HG02678 (cell line): Measurements from ENCODE around the gene NAA25.
"Not testable (repeated sequence)": the region's sequence is repeated elsewhere in the genome, so short reads cannot be mapped to it uniquely, and the experiment has no call there.

Experiments
- ATAC-seq: cut with Tn5 transposase; IDR thresholded peaks from one replicate; pipeline ENCODE4 v1.9.1; 2021; ENCODE audit warnings: mild to moderate bottlenecking, moderate library complexity; ENCODE audit not compliant: unreplicated experiment

NAA25 gene

GRCh38 chr12:112117685-112118084 lies 9.1 kb upstream of the NAA25 start:
- ATAC-seq = no peak

GRCh38 chr12:112116232-112117060 lies 7.9 kb upstream of the NAA25 start:
- ATAC-seq = no peak

GRCh38 chr12:112115259-112116045 lies 6.9 kb upstream of the NAA25 start:
- ATAC-seq = no peak

GRCh38 chr12:112112409-112113133 lies 4.0 kb upstream of the NAA25 start:
- no peak for ATAC-seq

GRCh38 chr12:112111931-112112330 lies 3.3 kb upstream of the NAA25 start:
- no peak for ATAC-seq

- ATAC-seq = not testable (repeated sequence)
Observed at GRCh38 chr12:112110787-112111662, 2.4 kb upstream of the NAA25 start.

GRCh38 chr12:112107306-112108201 lies 1.0 kb downstream of the NAA25 start:
- no peak for ATAC-seq

DNA sequence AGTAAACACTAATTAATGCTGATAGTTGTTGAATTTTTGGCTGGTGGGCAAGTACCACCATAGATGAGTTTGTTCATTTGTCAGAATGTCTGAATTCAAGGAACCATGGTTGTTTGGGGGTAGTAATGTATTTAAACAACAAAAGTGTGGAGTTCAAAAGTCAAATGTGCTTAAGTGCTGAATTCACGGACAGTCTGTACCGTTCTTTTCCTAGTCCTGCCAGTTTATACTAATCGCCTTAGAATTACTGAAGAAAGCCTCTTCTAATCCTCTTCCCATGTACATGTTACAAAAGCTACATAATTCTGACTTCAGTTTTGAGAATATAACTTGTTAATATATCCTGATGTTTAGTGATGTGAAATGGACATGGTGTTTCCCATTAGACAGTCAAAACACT lies 2.7 kb downstream of the NAA25 start:
- no peak for ATAC-seq

DNA sequence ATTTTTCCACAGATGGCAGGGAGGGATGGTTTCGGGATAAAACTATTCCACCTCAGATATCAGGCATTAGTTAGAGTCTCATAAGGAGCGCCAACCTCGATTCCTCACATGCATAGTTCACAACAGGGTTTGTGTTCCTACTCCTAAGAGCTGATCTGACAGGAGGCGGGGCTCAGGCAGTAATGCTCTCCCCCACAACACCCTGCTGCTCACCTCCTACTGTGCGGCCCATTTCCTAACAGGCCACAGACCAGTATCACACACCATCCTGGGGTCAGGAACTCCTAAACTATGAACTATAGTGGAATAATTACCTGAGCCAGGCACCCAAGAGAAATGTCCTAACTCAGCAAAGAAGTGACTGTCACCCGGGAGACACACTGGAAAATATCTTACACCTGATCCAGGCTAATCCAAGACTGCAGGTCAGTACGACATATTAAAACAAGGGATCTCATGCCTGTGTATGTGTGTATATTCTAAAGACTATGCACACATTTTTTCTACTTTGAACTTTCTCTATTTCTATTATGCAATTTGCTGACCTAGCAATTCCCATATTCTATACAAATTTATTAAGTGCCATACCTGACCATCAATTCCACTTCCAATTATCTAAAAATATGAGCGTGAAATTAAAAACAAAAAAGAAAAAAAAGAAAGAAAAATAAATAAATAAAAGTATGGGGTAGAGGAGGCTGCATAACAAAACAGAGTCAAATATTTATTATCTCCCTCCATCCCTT lies 4.7 kb downstream of the NAA25 start:
- no peak for ATAC-seq

GRCh38 chr12:112102746-112103145 lies 5.8 kb downstream of the NAA25 start:
- not testable (repeated sequence) for ATAC-seq

GRCh38 chr12:112102127-112102526 lies 6.5 kb downstream of the NAA25 start:
- no peak for ATAC-seq

GRCh38 chr12:112100500-112100899 lies 8.1 kb downstream of the NAA25 start:
- ATAC-seq = not testable (repeated sequence)

DNA sequence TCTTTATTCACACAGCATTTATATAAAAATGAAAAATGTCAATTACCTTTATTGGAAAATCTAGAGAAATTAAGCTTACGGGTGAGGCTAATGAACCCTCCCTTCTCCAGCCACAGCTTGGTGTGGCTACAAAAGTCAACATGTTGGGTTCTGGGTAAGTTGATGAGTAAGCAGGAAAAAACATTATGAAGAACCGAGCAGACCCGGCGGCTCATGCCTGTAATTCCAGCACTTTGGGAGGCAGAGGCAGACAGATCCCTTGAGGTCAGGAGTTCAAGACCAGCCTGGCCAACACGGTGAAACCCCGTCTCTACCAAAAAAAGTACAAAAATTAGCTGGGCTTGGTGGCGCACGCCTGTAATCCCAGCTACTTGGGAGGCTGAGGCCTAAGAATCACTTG lies 10.9 kb downstream of the NAA25 start:
- ATAC-seq = no peak

- ATAC-seq = no peak
Observed at GRCh38 chr12:112096667-112097066, 11.9 kb downstream of the NAA25 start.

GRCh38 chr12:112096070-112096469 lies 12.5 kb downstream of the NAA25 start:
- peak; percentile 68 for ATAC-seq

- no peak for ATAC-seq
Observed at GRCh38 chr12:112091563-112091962, 17.0 kb downstream of the NAA25 start.

- no peak for ATAC-seq
Observed at GRCh38 chr12:112087851-112088250, 20.7 kb downstream of the NAA25 start.

- no peak for ATAC-seq
Observed at GRCh38 chr12:112087055-112087850, 21.3 kb downstream of the NAA25 start.
